Femur (tissue), 1 donor: ENCODE data around the gene FNDC1.

Experiments
- DNase-seq: peaks from one replicate; pipeline ENCODE4 v3.0.0-alpha.2; 2017

The FNDC1 gene

DNA sequence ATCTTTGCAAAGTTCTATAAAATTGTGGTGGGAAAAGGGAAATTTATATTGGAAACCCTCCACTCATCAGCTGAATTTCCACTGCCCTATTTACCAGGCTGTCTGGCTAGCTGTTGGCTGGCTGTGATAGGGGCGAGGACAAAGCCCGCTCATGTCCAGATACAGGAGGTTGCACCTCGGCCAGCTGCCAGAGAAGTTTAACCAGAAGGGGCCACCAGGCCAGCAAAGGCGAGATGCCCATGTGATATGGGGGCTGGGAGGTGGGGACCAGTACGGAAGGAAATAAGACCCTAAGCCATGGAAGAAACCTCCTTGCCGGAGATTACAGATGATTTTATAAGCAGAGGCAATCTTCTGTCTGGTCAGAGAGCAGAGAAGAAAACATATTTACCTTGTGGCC is 143.8 kb downstream of the FNDC1 start:
- peak; percentile 50 for DNase-seq

DNA sequence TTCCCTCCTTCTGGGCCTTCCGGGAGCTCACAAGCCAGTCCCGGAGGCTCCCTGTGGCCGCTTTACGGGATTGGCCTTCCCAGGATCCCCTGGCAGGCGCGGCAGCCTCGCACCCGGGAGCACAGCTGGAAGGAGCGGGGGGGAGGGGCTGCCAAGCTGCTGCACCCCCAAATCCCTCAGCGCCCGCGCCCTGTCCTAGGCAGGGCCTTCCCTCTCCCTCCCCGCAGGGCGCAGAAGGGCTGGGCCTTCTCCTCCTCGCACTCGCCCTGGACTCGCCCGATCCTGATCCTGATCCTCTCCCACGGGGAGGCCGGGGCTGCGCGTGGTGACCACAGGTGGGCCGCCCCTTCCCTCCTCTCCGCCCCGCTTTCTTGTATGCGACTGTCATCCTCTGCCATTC is 146.4 kb downstream of the FNDC1 start:
- DNase-seq: no peak

DNA sequence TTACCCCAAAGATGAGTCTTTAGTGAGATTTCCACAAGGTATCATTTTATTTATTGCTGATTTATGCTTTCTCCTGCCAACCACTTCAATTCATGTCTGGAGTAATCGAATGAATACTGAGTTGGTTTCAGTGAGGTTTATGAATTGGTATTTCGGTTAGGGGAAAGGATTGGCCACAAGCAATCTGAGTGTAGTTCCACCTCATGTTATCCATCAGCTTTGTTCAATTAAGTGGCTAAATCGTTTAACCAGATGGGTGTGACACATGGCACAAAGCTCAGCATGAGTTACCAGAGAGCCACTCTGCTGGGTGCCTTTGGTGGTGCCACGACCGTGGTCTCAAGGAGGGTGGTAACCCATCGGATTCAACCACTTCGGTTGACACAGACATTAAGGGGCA is 148.2 kb downstream of the FNDC1 start:
- DNase-seq: no peak

DNA sequence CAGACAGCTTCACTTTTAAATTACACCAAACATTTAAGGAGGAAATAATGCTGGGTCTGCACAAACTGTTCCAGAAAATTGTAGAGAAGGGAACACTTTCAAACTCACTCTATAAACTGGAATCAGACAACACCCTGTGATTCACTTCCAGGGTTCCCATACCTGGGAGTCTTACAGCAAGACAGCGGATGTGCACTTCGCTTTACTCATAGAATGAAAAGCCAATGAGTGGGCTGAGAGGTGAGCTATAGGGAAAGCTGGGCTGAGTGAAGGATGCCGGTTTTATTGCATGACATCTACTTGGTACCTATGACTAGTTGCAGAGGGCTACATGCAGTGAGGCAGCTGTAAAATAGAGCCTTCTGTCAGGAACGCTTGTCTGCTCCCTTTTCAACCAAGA is 152.1 kb downstream of the FNDC1 start:
- DNase-seq: no peak
